ENCODE results near the gene SRGAP3.

The SRGAP3 gene

GRCh38 chr3:9118222-9118621, 131.2 kb downstream of the SRGAP3 start:
- TF ChIP-seq TAF1 (IDR thresholded peaks at IDR 0.05; ENCODE audit: low read depth) (no peak), EP300 (IDR thresholded peaks at IDR 0.05; ENCODE audit: borderline replicate concordance) (no peak), ZBTB7A (IDR thresholded peaks at IDR 0.05; ENCODE audit: low read depth) (no peak), CREB1 (IDR thresholded peaks at IDR 0.05; ENCODE audit: low read depth) (no peak), TCF12 (IDR thresholded peaks at IDR 0.05; ENCODE audit: low read depth) (no peak), YY1 (IDR thresholded peaks at IDR 0.05; ENCODE audit: low read depth) (no peak), MAX (IDR thresholded peaks at IDR 0.05) (no peak), TEAD4 (IDR thresholded peaks at IDR 0.05) (no peak), FOXM1 (IDR thresholded peaks at IDR 0.05; ENCODE audit: borderline replicate concordance, low read depth) (no peak), USF1 (IDR thresholded peaks at IDR 0.05) (no peak), NFIC (IDR thresholded peaks at IDR 0.05) (no peak), CEBPB (IDR thresholded peaks at IDR 0.05) (no peak), RAD21 (IDR thresholded peaks at IDR 0.05; ENCODE audit: low read depth) (no peak), REST (IDR thresholded peaks at IDR 0.05; ENCODE audit: low read depth) (no peak)

- TF ChIP-seq TCF12 (IDR thresholded peaks at IDR 0.05; ENCODE audit: low read depth): no peak
- no peak for TF ChIP-seq ZBTB7A (IDR thresholded peaks at IDR 0.05; ENCODE audit: low read depth)
- TF ChIP-seq FOXM1 (IDR thresholded peaks at IDR 0.05; ENCODE audit: borderline replicate concordance, low read depth): no peak
- TF ChIP-seq TAF1 (IDR thresholded peaks at IDR 0.05; ENCODE audit: low read depth): no peak
- TF ChIP-seq TEAD4 (IDR thresholded peaks at IDR 0.05): no peak
Observed at GRCh38 chr3:9117220-9117619, 132.2 kb downstream of the SRGAP3 start.

- TF ChIP-seq CEBPB (IDR thresholded peaks at IDR 0.05) (no peak), FOXM1 (IDR thresholded peaks at IDR 0.05; ENCODE audit: borderline replicate concordance, low read depth) (no peak), EP300 (IDR thresholded peaks at IDR 0.05; ENCODE audit: borderline replicate concordance) (no peak)
Observed at GRCh38 chr3:9116336-9116735, 133.1 kb downstream of the SRGAP3 start.

- TF ChIP-seq REST (IDR thresholded peaks at IDR 0.05; ENCODE audit: low read depth) (no peak), YY1 (IDR thresholded peaks at IDR 0.05; ENCODE audit: low read depth) (no peak), MAX (IDR thresholded peaks at IDR 0.05) (no peak), USF1 (IDR thresholded peaks at IDR 0.05) (no peak), TCF12 (IDR thresholded peaks at IDR 0.05; ENCODE audit: low read depth) (no peak), CREB1 (IDR thresholded peaks at IDR 0.05; ENCODE audit: low read depth) (no peak), CEBPB (IDR thresholded peaks at IDR 0.05) (no peak)
Observed at GRCh38 chr3:9115336-9115735, 134.1 kb downstream of the SRGAP3 start.

GRCh38 chr3:9113040-9113439, 136.4 kb downstream of the SRGAP3 start:
- no peak for TF ChIP-seq YY1 (IDR thresholded peaks at IDR 0.05; ENCODE audit: low read depth)
- TF ChIP-seq EGR1 (IDR thresholded peaks at IDR 0.05): no peak
- TF ChIP-seq REST (IDR thresholded peaks at IDR 0.05; ENCODE audit: low read depth): no peak
- no peak for TF ChIP-seq TCF12 (IDR thresholded peaks at IDR 0.05; ENCODE audit: low read depth)
- no peak for TF ChIP-seq MAX (IDR thresholded peaks at IDR 0.05)
- TF ChIP-seq RAD21 (IDR thresholded peaks at IDR 0.05; ENCODE audit: low read depth): no peak
- TF ChIP-seq CEBPB (IDR thresholded peaks at IDR 0.05): no peak
- TF ChIP-seq TAF1 (IDR thresholded peaks at IDR 0.05; ENCODE audit: low read depth): no peak
